Colon (tissue), 2 donors: ENCODE results near the gene PCDHA1.
"Not testable (repeated sequence)": the region's sequence is repeated elsewhere in the genome, so short reads cannot be mapped to it uniquely, and the experiment has no call there.

Source experiments
- FAIRE-seq: peaks from 2 replicates; lab custom pipeline; 2012; peaks lifted over from hg19 to GRCh38; lab: Jason Lieb, UNC
- donor health status: control.
- donor health status: control.

Gene PCDHA1

GRCh38 chr5:140808241-140808888, 22.4 kb downstream of the PCDHA1 start:
- not testable (repeated sequence) for FAIRE-seq

DNA sequence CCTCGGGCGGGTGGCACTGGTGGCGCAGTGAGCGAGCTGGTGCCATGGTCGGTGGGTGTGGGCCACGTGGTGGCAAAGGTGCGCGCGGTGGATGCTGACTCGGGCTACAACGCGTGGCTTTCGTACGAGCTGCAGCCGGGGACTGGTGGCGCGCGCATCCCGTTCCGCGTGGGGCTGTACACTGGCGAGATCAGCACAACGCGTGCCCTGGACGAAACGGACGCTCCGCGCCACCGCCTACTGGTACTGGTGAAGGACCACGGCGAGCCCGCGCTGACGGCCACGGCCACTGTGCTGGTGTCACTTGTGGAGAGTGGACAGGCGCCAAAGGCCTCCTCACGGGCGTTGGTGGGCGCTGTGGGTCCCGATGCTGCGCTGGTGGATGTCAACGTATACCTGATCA, 22.9 kb downstream of the PCDHA1 start:
- no peak for FAIRE-seq

- no peak for FAIRE-seq
Observed at GRCh38 chr5:140821375-140822280, 35.7 kb downstream of the PCDHA1 start, which contains the start of gene PCDHA5. TSS of gene PCDHA5 (plus strand) at chr5:140821613.

GRCh38 chr5:140822281-140822629, 36.3 kb downstream of the PCDHA1 start:
- FAIRE-seq: no peak

DNA sequence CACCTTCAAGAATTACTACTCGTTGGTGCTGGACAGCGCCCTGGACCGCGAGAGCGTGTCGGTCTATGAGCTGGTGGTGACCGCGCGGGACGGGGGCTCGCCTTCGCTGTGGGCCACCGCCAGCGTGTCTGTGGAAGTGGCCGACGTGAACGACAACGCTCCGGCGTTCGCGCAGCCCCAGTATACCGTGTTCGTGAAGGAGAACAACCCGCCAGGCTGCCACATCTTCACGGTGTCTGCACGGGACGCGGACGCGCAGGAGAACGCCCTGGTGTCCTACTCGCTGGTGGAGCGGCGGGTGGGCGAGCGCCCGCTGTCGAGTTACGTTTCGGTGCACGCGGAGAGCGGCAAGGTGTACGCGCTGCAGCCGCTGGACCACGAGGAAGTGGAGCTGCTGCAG, 37.0 kb downstream of the PCDHA1 start:
- not testable (repeated sequence) for FAIRE-seq

GRCh38 chr5:140823475-140823874, 37.5 kb downstream of the PCDHA1 start:
- no peak for FAIRE-seq

GRCh38 chr5:140827704-140828361, 41.9 kb downstream of the PCDHA1 start, which contains the start of gene PCDHA6:
TSS of gene PCDHA6 (plus strand) at chr5:140827960. CDS start at chr5:140828092, 132 bp downstream.
- no peak for FAIRE-seq

DNA sequence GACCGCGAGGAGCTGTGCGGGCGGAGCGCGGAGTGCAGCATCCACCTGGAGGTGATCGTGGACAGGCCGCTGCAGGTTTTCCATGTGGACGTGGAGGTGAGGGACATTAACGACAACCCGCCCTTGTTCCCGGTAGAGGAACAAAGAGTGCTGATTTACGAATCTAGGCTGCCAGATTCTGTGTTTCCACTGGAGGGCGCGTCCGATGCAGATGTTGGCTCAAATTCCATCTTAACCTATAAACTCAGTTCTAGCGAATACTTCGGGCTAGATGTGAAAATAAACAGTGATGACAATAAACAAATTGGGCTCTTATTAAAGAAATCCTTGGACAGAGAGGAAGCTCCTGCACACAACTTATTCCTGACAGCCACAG, 42.4 kb downstream of the PCDHA1 start:
- FAIRE-seq: no peak

DNA sequence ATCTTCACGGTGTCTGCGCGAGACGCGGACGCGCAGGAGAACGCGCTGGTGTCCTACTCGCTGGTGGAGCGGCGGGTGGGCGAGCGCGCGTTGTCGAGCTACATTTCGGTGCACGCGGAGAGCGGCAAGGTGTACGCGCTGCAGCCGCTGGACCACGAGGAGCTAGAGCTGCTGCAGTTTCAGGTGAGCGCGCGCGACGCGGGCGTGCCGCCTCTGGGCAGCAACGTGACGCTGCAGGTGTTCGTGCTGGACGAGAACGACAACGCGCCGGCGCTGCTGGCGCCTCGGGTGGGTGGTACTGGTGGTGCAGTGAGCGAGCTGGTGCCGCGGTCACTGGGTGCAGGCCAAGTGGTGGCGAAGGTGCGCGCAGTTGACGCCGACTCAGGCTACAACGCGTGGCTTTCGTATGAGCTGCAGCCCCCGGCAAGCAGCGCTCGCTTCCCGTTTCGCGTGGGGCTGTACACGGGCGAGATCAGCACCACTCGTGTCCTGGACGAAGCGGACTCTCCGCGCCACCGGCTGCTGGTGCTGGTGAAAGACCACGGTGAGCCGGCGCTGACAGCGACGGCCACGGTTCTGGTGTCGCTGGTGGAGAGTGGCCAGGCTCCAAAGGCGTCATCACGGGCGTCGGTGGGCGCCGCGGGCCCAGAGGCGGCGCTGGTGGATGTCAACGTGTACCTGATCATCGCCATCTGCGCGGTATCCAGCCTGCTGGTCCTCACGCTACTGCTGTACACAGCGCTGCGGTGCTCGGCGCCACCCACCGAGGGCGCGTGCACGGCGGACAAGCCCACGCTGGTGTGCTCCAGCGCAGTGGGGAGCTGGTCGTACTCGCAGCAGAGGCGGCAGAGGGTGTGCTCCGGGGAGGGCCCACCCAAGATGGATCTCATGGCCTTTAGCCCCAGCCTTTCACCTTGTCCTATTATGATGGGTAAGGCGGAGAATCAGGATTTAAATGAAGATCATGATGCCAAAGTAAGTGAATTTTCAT, 43.9 kb downstream of the PCDHA1 start:
- FAIRE-seq: not testable (repeated sequence)

- no peak for FAIRE-seq
Observed at GRCh38 chr5:140833993-140834392, 48.1 kb downstream of the PCDHA1 start, which contains the start of gene PCDHA7. TSS of gene PCDHA7 (plus strand) at chr5:140834269. CDS start at chr5:140834384, 115 bp downstream.

DNA sequence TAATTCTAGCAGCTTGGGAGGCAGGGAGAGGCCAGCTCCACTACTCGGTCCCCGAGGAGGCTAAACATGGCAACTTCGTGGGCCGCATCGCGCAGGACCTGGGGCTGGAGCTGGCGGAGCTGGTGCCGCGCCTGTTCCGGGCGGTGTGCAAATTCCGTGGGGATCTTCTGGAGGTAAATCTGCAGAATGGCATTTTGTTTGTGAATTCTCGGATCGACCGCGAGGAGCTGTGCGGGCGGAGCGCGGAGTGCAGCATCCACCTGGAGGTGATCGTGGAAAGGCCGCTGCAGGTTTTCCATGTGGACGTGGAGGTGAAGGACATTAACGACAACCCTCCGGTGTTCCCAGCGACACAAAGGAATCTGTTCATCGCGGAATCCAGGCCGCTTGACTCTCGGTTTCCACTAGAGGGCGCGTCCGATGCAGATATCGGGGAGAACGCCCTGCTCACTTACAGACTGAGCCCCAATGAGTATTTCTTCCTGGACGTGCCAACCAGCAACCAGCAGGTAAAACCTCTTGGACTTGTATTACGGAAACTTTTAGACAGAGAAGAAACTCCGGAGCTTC, 48.6 kb downstream of the PCDHA1 start:
- FAIRE-seq: not testable (repeated sequence)

DNA sequence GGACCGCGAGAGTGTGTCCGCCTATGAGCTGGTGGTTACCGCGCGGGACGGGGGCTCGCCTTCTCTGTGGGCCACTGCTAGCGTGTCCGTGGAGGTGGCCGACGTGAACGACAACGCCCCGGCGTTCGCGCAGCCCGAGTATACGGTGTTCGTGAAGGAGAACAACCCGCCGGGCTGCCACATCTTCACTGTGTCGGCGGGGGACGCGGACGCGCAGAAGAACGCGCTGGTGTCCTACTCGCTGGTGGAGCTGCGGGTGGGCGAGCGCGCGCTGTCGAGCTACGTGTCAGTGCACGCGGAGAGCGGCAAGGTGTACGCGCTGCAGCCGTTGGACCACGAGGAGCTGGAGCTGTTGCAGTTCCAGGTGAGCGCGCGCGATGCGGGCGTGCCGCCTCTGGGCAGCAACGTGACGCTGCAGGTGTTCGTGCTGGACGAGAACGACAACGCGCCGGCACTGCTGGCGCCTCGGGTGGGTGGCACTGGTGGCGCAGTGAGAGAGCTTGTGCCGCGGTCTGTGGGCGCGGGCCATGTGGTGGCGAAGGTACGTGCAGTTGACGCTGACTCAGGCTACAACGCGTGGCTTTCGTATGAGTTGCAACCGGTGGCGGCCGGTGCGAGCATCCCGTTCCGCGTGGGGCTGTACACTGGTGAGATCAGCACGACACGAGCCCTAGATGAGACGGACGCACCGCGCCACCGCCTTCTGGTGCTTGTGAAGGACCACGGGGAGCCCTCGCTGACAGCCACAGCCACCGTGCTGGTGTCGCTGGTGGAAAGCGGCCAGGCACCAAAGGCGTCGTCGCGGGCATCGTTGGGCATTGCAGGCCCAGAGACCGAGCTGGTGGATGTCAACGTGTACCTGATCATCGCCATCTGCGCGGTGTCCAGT, 49.9 kb downstream of the PCDHA1 start:
- FAIRE-seq: no peak

- FAIRE-seq: no peak
Observed at GRCh38 chr5:140840978-140841962, 55.3 kb downstream of the PCDHA1 start, which contains the start of gene PCDHA8. TSS of gene PCDHA8 (plus strand) at chr5:140841187. CDS start at chr5:140841322, 135 bp downstream.

GRCh38 chr5:140842798-140843733, 57.1 kb downstream of the PCDHA1 start:
- no peak for FAIRE-seq

- not testable (repeated sequence) for FAIRE-seq
Observed at GRCh38 chr5:140848139-140849102, 62.5 kb downstream of the PCDHA1 start, which contains the start of gene PCDHA9. TSS of gene PCDHA9 (plus strand) at chr5:140848382. CDS start at chr5:140848496, 114 bp downstream.
